ENCODE measurements around the gene COL4A3.
A peak's percentile ranks its signal among the peaks of the same experiment; 100 is the strongest.
"Not testable (repeated sequence)": the region's sequence is repeated elsewhere in the genome, so short reads cannot be mapped to it uniquely, and the experiment has no call there.

COL4A3 gene

DNA sequence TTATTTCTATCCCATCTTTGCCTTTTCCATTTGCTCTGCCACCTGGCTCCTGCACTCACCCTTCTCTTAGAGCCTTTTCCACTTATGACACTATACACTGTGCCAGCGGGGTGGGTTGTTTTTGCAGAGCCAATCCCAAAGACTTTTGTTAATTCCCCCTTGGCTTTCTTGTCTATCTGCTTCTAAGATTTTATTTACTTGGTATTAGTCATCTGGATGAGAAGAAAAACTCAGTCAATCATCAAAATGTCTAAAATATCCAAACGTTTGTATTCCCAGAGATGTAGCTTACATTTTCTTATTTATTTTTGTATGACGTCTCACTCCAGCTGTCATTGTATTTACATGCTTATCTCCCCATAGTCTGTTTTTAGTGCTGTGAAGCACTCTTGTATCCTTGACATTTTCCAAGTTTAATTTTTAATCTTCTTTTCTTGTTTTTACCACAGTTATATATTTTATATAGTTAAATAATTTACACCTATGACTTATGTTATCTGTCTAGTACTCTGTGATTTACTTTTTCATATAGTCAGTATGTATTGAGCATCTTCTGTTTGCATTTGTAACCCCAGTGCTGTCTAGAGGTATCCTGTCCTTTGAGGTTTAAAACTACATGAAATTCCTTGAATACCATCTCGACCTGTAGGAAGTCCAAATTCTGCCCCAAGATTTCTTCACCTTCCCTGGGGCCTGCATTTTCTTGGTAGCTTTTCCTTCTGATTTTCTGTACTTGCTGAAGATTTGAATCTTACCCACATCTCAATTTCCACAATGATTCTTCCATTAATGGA is 55.1 kb downstream of the COL4A3 start:
- no peak for DNase-seq

DNA sequence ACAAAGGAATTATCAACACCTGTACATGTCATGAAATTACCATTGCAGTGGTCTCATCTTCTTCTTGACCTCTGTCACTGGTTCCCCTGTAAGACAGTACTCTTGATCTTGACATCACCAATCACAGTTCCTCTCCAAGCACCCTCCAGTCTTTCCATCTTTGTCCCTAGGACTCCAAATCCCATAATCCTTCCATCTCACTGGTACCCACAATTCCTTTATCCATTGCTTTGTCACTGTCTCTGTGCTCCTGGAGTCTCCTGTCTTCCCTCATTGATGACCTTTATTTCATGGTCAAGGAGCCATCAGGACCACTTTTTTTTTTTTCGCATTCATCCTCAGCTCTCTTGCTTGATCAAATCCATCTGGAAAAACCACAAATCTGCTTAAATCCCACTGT is 56.7 kb downstream of the COL4A3 start:
- DNase-seq: no peak

DNA sequence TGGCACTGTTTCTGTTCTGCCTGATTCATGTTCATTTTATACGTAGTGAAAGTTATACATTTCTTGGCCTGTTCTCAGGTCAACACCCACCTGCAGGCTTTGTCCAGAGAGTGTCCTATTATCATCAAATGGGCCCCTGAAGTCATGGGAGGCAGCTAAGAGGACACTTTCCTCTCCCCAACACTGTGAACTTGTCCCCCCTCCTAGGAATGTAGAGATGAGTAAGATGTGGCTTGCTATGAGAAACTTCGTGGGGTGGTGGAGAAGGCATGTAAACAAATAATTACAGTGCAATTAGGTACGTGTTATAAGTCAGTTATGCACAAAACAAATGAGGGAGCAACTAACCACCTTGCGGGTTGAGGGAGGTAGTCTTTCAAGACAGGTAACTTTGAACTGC is 57.9 kb downstream of the COL4A3 start:
- DNase-seq: no peak

DNA sequence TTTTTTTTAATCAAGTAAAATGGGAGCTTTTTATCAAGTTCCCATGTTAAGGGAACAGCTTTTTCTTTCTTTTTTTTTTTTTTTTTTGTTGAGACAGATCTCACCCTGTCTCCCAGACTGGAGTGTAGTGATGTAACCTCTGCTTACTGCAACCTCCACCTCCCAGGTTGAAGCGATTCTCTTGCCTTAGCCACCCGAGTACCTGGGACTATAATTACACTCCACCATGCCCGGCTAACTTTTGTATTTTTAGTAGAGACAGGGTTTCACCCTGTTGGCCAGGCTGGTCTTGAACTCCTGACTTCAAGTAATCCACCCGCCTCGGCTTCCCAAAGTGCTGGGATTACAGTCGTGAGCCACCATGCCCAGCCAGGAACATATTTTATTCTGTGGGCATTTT is 61.2 kb downstream of the COL4A3 start:
- DNase-seq: not testable (repeated sequence)

DNA sequence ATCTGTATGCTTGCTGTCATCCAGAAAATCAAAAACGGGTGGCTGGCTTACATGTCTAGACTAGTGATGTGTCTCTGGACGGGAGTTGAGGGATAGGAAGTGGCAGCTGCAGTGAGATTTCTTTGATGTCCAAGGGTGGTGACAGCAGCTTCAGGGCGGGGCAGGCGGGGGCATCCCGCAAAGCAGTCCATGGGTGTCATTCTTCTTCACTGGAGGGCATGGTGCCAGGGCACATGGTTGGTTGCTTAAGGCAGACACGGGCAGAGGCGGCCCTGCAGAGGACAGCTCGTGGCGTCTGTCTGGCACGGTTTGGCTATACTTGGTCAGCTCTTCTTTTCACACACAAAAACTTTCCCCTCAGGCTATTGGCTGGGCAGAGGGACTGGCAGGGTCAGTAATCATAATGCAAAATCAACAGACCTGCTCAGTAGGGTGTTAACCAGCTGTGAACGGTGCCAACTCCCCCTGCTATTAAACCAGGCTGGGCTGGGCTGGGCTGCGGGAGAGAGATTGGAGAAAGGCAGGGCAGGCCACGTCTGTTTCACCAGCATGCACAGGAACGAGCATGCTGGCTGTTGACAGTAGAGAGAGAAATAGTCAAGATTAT is 63.7 kb downstream of the COL4A3 start:
- DNase-seq: no peak

DNA sequence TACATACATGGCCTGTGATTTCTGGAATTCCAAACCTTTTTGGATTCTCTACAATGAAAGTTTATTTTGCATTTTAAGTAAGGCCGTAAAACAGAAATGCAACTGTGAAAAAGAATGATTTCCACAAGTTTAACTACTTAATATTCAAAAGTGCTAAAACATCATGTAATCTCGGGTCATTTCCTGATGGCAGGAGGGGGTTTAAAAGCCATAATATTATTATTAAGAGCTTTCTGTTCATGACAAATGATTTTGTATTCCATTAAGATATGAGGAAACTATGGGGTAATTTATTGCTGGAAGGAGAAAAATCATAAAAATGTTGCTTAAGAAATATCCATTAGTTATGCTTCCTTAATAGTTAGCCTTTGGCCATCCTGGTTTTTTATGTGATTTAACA is 65.7 kb downstream of the COL4A3 start:
- DNase-seq: no peak

DNA sequence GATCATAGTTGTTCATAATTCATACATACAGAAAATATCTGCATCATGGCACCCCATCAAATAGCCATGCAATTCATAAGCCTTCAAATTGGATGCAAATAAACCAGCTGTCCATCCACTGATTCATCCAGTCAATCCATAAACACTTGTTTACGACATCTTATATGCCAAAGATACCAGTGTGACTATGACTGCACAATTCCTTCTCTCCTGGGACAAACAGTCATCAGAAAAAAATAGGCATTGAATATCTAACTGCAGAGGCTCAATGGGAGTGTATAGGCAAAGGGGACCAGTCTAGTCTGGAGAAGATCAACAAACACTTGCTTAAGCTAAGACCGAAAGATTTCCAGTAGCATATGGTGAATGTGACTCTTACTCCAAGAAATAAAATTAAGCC is 70.0 kb downstream of the COL4A3 start:
- no peak for DNase-seq

DNA sequence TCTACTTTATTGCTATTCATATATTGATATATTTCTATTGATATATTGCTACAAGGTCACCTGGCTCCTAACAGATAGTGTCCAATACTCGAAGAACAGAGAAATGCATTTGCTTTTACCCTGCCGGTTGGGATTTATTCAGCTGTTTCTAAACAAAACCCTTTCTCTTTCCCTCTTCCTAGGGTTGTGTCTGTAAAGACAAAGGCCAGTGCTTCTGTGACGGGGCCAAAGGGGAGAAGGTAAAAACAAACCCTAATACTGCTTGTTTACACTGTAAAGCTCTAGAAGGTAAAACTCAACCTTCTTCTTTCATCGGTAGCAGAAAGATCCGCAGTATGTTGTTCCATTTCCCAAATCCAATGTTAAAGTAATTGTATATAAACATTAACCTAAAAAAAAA is 73.4 kb downstream of the COL4A3 start:
- DNase-seq: no peak

DNA sequence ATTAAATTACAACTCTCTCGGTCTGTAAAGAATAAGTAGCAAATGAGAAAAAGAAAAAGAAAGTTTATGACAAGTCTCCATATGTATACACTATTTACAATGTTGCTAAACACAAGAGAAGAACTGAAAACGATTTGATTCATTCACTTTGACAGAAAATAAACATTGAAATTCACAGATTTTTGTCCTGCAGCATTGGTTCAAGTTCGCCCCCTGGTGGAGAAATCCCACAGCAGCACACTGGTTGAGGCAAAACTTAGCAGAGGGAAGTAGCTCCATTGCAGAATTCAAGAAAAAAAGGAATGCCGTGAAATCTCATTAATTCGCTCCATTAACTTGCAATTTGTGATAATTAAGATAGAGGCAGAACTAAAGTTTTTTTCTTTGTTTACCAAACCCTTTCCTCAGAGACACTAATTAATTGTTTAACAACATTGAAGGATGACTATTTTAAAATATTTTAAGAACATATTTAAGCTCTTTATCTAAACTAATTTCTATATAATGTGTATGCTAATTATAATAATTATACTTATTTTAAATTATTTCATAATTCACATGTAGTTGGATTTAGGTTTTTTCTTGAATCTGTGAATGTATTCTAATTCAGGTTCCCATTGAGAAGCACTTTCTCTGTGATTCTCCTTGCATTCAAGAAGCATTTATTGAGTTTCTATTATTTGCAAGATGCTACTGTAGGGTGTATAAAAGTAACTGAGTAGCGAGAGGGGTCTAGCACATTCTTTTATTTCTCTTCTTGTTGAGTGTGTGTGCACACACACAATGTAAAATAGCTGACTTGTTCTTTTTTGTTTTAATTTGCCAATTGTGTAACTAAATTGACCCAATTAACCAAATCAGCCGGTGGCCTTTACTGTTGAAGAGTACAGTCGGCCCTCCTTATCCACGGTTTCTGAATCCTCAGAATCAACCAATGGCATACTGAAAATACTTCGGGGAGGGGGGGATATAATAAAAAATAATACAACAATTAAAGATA is 74.1 kb downstream of the COL4A3 start:
- peak; percentile 33 for DNase-seq

DNA sequence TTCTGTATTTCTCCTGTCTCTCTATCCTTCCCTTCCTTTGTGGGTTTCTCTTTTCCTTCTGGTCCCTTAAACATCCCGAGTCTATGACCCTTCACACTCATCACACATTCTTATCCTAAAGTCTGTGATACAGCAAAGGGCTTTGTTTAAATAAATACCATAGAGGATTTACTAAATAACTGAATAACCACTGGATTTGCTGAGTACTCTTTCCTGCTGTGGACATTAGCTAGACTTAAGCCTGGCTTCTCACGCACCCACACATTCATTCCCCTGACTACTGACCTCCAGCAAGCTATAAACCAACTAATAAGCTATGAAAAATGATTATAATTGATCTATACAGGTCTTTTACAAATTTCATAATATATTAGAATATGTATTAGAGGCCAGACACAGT is 76.6 kb downstream of the COL4A3 start:
- DNase-seq: no peak

DNA sequence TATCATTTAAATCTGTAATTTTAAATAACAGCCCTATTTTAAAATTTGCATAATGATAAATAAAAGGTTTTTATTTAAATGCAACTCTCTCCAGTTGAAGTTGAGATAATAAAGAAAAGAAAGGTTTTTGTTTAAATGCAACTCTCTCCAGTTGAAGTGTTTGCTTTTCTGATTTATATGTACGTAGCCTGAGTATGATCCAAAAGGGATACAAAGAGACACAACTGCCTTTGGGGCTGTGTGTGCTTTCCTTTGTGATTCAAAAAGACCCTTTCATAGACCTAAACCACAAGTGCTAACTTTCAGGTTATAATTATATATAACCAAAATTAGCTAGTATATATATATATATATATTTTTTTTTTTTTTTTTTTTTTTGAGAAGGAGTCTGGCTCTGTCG is 84.5 kb downstream of the COL4A3 start:
- no peak for DNase-seq

DNA sequence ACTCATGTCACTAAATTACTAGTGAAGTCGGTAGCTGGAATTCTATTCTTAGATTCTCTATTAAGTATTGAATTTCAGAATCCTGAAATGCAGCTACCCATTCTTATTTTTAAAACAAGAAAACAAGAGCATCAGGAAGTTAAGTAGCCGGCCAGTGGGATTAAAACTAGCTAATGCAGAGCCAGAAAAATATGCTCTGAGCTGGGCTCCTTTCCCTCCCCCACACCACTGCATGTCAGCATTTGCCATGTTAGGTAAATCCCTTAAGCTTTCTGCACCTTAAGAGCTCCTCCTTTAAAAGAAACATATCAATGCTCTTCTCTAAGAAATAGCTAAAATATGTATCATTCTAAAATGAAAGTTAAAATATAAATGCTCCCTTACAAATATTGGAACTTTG is 88.4 kb downstream of the COL4A3 start:
- DNase-seq: no peak

DNA sequence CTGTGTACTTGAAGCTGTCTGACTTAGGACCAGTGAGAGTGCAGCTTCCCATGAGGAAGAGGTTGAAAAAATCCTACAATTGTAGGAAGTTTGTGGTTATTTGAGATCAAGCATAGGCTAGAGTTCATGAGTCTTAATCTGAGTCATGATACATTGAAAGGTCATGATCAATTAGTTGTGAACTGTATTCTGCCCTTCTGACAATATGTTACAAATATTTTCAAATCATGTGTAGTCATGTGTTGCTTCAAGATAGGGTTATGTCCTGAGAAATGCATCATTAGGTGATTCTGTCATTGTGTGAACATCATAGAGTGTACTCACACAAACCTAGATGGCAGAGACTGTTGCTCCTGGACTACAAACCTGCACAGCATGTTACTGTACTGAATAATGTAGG is 92.2 kb downstream of the COL4A3 start:
- DNase-seq: no peak

DNA sequence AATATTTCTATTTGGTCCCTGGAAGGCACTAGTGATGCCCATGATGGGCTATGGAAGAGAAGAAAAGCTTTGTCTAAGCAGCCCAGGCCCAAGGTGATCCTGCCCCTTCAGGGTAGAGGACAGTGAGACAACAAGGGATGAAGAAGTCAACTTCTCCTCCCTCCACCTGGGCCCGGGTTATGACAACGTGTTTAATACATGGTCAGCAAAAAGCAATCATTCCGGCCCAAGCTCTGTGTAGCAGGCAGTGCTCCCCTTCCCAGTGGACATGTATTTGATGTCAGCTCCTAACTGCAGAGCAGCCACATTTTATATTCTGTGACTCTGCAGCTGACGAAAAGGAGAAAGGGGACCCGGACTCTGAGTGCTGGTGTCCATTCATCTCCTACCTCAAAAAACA is 93.4 kb downstream of the COL4A3 start:
- no peak for DNase-seq

DNA sequence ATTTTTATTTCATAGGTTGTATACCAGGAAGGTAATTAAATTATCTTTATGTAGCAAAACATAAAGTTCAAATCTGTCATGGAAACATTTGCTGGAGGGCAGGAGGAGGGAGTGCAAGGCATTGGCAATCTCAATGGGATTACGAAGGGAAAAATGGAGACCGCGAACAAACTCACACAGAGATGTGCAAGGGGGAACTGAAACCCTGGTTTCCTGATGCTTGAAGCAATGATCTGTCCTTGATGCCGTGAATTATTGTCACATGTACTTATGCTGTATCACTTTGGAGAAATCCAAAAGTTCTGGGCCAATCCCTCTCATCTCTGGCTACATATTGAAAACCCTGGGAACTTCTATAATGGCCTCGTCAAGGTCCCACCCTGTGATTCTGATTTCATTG is 95.6 kb downstream of the COL4A3 start:
- DNase-seq: no peak

DNA sequence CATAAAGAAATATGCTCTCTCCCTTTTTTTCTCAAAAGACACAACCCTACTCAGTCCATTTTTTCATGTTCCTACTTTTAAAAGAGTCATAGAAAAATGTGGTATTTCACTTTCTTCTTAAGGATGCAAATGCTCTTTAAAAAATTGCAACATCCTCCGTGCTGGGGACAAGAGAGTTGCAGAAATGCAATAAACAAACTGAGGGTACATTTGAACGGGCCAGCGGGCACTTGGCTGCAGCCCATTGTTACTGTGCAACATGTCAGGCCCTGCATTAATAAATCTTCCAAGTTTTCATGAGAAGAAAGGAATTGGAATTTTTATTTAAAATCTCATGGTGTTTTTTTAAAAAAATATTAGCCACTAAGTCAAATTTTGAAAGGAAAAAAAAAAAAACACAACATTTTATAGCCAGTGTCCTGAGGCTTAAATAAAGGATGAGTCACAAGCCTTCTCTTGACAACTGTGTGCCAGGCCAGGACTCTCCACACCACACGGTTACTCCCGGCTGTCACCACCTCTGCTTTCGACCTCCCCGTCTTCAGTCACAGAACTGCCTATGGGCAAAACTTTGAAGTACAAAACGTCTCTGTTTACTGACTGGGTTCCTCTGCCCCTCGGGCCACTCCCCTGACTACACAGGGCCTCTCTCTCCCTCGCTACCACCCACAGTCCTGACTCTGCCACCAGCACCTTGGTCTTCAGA is 103.1 kb downstream of the COL4A3 start:
- DNase-seq: no peak

DNA sequence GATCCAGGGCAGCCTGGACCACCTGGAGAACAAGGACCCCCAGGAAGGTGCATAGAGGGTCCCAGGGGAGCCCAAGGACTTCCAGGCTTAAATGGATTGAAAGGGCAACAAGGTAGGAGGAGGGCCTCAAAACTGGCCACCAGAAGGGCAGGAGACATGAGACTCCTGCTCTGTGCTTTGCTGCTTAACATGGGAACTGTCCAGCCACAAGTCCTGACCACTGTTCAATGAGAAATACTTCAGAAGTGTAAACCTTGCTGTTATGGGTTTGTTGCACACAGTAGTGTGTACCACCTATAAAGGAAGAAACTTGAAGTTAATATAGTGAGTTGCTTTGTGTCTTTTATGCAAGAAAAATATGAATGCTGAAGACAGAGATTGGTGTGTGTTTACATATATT is 116.5 kb downstream of the COL4A3 start:
- no peak for DNase-seq

DNA sequence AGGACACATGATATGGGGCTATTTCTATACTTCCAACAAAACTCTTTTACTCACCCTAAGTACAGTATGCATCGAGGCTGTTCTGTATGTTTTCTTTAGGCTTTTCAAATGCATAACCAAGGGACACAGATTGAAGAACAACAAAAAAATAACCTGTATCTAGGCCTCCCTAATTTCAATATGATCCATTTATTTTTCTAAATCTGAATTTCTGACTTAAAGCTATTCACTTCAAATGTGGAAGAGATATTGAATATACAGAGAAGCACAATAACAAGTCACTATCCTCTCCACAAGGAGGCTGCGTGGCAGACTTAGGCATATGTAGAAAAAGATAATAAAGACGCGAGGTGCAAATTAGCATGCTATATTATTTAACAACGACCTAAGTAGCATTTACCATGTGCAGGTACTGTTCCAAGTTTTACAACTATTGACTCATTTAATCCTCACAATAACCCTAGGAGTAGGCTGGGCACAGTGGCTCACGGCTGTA is 121.4 kb downstream of the COL4A3 start:
- DNase-seq: no peak

DNA sequence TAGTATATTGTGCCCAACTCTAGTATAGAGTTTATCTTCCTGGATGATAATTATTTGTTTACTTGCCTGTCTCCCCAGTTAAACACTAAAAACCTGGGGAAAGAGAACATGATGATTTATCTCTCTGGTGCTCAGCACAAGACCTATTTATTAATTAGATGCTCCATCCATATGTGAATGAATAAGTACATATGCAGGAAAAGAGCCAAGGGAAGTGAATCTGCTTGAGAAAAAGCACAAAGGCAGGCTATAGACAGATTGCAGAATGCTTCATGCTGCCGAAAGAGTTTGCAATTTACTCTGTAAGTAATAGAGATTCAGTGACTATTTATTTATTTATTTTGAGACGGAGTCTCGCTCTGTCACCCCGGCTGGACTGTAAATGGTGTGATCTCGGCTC is 123.3 kb downstream of the COL4A3 start:
- no peak for DNase-seq

DNA sequence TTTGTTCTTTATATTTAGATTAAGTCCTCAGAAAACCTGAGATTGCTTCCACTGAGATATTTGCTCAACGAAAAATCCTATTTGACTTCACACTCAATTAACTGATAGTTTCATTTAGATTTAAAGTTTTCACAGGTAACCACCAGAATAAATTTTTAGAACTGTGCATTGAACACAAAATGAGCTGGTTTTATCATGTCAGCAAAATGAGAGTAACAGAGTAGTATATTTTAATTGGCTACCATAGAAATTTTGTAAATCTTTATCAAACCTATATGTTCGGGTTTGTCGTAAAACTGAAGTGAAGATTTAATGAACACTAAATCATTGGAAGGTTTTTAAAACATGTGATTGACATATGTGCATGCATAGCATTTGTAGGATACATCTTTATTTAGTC is 127.9 kb downstream of the COL4A3 start:
- no peak for DNase-seq

DNA sequence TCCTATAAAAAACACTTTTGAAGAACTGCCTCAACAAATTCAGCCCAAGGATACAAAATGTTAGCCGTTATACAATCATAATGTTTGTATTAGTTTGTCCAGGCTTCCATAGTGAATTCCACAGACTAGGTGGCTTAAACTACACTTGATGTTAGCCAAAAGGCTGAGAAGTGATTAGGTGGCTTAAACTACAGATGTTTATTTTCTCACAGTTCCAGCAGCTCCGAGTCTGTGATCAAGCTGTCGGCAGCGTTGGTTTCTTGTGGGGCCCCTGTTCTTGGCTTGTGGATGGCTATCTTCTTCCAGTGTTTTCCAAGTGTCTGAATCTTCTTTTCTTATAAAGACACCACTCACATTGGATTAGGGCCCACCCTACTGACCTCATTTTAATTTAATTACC is 129.1 kb downstream of the COL4A3 start:
- DNase-seq: no peak

DNA sequence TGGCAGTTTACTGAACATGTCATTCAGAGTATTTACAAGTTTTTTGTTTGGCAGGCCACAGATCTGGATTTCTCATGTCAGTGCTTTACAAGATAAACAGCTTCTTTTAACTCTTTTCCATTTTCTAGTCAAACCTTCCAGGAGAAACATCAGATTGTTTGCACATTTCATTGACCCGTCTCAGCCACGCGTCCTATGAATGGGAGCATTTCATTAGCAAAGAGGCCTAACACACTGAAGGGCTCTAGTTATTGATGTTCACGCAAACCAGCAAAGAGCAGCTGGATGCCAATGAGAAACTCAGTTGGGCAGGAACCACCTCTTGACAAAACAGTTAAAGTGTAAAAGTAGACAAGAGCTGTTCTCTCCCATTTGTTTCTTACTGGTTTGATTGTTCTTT is 131.4 kb downstream of the COL4A3 start:
- DNase-seq: no peak
